DMS153 (cell line): ENCODE data around the gene NUDCD2.

Experiments used
- DNase-seq: peaks from one replicate; lab custom pipeline; 2025; lab: John Stamatoyannopoulos, UW

The NUDCD2 gene, protein sequence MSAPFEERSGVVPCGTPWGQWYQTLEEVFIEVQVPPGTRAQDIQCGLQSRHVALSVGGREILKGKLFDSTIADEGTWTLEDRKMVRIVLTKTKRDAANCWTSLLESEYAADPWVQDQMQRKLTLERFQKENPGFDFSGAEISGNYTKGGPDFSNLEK

GRCh38 chr5:163459819-163460561 is at the start of gene NUDCD2:
TSS of gene NUDCD2 (minus strand) at chr5:163460102. CDS start at chr5:163460050, 52 bp downstream.
- DNase-seq: peak; percentile 84

DNA sequence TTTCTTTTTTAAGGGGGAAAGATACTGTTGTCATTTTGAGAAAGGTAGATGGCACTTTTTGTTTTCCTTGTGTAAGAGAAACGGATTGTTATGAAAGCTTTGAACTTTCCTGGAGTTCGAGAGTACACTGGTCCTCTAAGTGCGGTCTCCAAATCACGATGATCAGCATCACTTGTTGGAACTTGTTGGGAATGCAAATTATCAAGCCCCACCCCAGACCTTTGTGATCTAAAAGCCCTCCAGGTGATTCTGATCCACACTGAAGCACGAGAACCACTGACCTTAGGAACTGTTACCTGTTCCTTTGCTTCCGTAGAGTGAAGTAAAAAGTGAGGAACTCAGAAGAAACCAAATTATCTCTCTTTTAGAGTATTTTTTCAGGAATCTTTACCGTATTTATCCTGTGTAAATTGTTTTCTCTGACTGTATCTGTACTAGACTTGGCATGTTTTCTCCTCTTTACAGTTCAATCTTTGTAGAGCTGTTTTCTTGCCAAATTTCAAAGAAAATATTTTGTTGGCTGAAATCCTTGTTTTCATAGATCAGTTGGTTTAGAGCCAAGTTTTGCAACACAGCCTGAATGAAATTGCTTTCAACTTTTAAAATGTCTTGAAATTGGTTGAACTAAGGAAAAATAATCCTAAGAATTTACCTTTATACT is 49.5 kb upstream of the NUDCD2 start:
- DNase-seq: no peak

- no peak for DNase-seq
These were observed 48.9 kb upstream of the NUDCD2 start for GRCh38 chr5:163508753-163509152.

DNA sequence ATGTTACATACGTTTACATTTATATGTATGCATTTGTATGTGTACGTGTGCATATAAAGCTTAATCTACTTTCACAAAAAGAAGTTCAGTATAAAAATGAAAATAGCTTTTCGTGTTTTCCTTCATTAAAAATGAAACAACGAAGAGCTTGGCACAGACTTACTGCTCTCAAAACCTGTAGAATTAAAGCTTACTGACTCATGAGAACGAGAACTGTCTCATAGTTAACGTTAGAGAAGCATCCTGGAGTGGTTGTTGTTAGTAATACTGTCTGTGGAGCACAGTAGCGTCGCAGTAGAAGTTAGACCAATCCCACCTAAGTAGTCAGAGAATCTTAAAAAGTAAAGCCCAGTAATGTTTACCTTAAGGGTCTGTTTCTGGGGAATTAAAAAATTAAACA is 46.8 kb upstream of the NUDCD2 start:
- DNase-seq: no peak

GRCh38 chr5:163506095-163506457 is 46.2 kb upstream of the NUDCD2 start:
- no peak for DNase-seq

GRCh38 chr5:163505368-163506094 is 45.6 kb upstream of the NUDCD2 start, which contains the start of gene MAT2B:
TSS of gene MAT2B (plus strand) at chr5:163505619. CDS start at chr5:163505687, 68 bp downstream.
- peak; percentile 77 for DNase-seq

DNA sequence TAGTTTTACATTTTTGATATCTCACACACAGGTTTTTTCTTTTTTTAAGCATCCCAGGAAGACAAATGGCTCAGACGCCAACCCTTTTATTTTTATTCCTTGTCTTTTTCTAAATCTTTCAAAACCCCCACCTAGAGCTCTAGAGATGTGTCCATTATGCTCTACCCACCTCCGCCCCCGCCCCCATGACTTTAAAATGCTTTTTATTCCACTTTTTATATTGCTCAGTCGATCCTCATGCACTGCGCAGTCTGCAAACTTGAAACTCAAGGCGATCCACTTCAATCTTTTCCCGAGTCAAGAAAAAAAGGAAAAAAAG is 45.1 kb upstream of the NUDCD2 start:
- DNase-seq: no peak

- DNase-seq: no peak
These were observed 44.4 kb upstream of the NUDCD2 start for GRCh38 chr5:163504079-163504931.

DNA sequence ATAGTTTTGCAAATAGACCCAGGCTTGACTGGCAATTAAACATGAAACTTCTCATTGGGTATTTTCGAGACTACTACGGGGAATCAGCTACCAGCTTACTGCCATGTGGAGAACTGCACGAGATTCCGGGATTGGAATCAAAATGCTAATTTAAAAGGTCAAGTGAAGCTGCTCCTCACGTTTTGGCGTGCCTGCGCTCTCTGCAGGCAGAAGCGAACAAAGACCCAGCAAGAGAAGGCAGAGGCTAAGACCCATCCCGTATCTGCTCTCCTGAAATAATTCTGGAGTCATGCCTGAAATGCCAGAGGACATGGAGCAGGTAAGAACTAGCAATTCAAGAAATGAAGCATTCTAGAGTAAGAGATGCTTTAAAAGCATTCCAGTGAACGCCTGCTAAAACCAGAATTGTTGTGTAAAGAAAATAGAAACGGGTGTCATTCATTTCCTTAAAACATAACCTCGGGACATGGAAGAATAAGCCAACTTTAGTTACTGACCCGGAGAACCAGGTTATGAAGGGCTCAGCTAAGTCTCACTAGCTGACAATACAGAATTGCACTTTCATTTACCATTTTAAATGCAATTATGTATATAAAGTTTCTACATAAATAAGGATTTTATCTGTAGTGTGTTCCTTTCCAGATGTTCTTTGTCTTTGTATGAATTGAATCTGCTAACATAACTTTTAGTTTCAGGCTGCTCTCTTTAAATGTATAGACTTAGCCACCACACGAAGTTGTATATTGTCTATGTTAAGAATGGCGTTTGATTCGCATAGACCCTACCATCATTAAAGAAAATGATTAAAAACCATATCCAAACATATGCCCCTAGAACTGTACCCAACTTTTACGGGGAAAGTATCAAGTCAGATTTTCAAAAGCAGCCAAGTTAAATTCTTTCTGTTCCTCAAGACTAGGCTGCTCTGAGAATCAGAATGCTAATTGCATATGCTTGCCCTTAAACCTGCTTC is 43.5 kb upstream of the NUDCD2 start:
- DNase-seq: no peak

- DNase-seq: no peak
These were observed 42.6 kb upstream of the NUDCD2 start for GRCh38 chr5:163502521-163502920.

- no peak for DNase-seq
These were observed 39.0 kb upstream of the NUDCD2 start for GRCh38 chr5:163498886-163499285.

DNA sequence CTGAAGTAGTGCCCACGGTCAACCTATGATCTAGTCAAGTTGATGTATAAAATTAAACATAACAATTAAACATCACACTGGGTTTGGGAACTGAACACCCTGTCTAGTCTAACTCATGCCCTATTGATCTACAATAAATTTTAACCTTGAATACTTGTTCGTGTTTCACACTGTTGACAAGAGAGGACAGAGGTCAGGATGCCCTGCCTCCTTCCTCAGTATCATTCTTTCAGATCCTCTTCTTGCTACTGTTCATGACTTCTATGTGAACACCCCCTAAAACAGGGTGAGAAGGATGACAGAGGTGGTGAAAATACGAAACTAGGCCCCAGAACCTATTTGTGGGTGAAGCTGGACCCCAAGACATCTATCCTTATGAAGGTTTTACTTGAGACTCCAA is 37.4 kb upstream of the NUDCD2 start:
- DNase-seq: no peak

DNA sequence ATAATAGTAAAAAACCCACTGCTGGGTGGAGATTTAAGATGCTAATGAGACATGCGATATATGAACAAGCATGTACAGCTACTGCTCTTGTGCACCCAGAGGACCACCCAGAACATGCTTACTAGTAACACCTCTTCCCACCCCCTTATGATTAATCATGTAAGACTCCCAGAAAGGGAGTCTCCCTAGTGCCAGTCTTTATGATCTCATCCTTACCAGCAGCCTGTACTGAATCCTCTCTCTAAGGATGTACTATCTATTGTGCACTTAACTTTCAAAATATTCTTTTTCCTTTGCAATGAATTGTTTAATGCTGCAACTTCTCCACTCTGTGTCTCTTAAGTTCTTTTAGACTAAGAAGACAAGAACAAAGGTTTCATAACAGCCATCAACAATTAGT is 36.4 kb upstream of the NUDCD2 start:
- no peak for DNase-seq

DNA sequence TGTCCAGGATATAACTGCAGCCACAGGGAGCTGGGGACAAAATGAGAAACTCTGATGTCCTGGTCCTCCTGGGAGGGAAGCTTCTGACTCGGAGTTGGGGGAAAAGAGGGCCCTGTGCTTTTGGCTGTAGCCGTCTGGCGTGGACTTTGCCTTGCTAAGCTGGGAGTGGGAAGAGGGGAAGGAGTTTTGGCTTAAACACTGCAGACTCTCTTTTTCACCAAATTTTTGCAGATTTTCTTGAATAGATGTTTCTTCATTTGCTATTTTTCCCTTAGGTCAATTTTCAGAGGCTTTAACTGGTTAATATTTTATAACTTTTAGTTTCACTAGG is 29.8 kb upstream of the NUDCD2 start:
- DNase-seq: no peak

DNA sequence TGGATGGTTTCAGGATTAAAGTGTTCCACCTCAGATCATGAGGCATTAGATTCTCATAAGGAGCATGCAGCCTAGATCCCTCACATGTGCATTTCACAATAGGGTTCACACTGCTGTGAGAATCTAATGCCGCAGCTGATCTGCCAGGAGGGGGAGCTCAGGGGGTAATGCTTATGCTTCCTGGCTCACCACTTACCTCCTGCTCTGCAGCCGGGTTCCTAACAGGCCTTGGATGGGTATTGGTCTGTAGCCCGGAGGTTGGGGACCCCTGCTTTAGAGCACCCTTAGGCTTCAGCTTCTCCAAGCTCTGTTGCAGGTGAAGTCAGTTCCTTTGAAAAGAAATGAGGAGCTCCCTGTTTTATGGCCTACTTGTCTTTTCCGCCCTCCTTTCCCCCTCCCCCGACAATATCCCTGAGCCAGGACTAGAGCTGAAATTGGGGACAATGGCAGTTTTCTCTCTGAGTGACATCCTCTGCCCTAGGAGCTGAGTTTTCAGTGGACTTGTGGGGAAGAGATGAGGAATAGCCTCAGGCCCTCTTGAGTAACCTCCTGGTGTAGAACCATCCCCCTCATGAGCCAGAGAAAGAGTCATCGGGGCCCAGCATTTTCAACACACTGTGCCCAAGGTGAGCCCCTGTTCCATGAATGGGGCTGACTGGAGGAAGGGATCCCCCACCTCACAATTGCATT is 29.3 kb upstream of the NUDCD2 start:
- DNase-seq: no peak

GRCh38 chr5:163478982-163479271 is 19.0 kb upstream of the NUDCD2 start:
- DNase-seq: no peak

- no peak for DNase-seq
These were observed 18.5 kb upstream of the NUDCD2 start for GRCh38 chr5:163478126-163478981.

GRCh38 chr5:163475411-163475810 is 15.5 kb upstream of the NUDCD2 start:
- DNase-seq: no peak

DNA sequence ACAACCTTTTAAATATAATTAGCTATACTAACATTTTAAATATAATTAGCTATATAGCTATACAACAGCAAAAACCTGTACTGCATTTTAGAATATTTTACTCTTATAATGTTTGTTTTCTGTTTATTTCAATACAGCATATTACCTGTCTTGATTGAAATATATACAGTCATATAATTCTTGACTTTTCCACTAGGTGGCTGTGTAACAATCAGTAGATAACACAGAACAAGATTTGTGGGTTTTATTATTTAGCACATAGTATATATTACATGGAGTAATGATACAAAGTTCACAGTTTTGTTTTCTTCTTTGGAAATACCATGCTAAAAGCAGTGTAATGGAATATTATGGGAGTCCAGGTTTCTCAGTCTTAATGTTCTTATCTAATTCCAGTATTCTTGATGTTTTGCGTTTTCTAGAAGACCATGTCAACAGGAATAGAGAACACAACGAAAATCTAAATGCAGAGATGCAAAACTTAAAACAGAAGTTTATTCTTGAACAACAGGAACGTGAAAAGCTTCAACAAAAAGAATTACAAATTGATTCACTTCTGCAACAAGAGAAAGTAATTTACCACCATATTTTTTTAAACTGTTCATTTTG is 13.8 kb upstream of the NUDCD2 start:
- DNase-seq: no peak
